HEK293T (cell line): ENCODE measurements around the gene SHISAL1.

Experiments
- HDGF ChIP-seq: fragments of 450-650 bp; IDR thresholded peaks from 2 replicates; pipeline ENCODE4 v1.6.1; 2017; ENCODE audit warnings: antibody characterized with exemption, borderline replicate concordance
- LEF1 ChIP-seq: fragments of 450-650 bp; IDR thresholded peaks from 2 replicates; pipeline ENCODE4 v1.6.1; 2017; ENCODE audit warnings: mild to moderate bottlenecking, borderline replicate concordance
- PKNOX1 ChIP-seq: fragments of 450-650 bp; IDR thresholded peaks from 2 replicates; pipeline ENCODE4 v1.6.1; 2016
- SP1 ChIP-seq: fragments of 450-650 bp; IDR thresholded peaks from 2 replicates; pipeline ENCODE4 v1.6.1; 2017
- SUZ12 ChIP-seq: fragments of 450-650 bp; IDR thresholded peaks from 2 replicates; pipeline ENCODE4 v1.6.1; 2016; ENCODE audit warnings: mild to moderate bottlenecking

- TF ChIP-seq SUZ12 (no peak), PKNOX1 (no peak), SP1 (no peak), HDGF (no peak), LEF1 (no peak)
Measured at GRCh38 chr22:44329179-44329796, 16.5 kb upstream of the SHISAL1 start.
